COLO668 (cell line): ENCODE data around the gene ELMO1.

Source experiments
- DNase-seq: peaks from one replicate; lab custom pipeline; 2025; ENCODE audit not compliant: unreplicated experiment; lab: John Stamatoyannopoulos, UW

Gene ELMO1

GRCh38 chr7:37281368-37282092, 167.1 kb downstream of the ELMO1 start:
- DNase-seq, result no peak

- no peak for DNase-seq
Observed at GRCh38 chr7:37277513-37277912, 171.2 kb downstream of the ELMO1 start.

- no peak for DNase-seq
Observed at GRCh38 chr7:37275078-37275710, 173.5 kb downstream of the ELMO1 start.

GRCh38 chr7:37273891-37274290, 174.8 kb downstream of the ELMO1 start:
- no peak for DNase-seq

GRCh38 chr7:37269711-37270508, 178.8 kb downstream of the ELMO1 start:
- no peak for DNase-seq

GRCh38 chr7:37267251-37267650, 181.4 kb downstream of the ELMO1 start:
- DNase-seq, result no peak

GRCh38 chr7:37265876-37266275, 182.8 kb downstream of the ELMO1 start:
- no peak for DNase-seq

GRCh38 chr7:37265006-37265405, 183.7 kb downstream of the ELMO1 start:
- DNase-seq, result no peak

GRCh38 chr7:37262181-37262580, 186.5 kb downstream of the ELMO1 start:
- DNase-seq, result no peak

- DNase-seq, result no peak
Observed at GRCh38 chr7:37259319-37259821, 189.3 kb downstream of the ELMO1 start.

GRCh38 chr7:37256631-37257030, 192.0 kb downstream of the ELMO1 start:
- DNase-seq, result no peak

- DNase-seq, result no peak
Observed at GRCh38 chr7:37255327-37255944, 193.2 kb downstream of the ELMO1 start.

- DNase-seq, result no peak
Observed at GRCh38 chr7:37251222-37251621, 197.4 kb downstream of the ELMO1 start.

GRCh38 chr7:37249240-37249639, 199.4 kb downstream of the ELMO1 start:
- no peak for DNase-seq

- no peak for DNase-seq
Observed at GRCh38 chr7:37248396-37248861, 200.2 kb downstream of the ELMO1 start.

- DNase-seq, result no peak
Observed at GRCh38 chr7:37247861-37248260, 200.8 kb downstream of the ELMO1 start.

GRCh38 chr7:37245590-37245989, 203.1 kb downstream of the ELMO1 start:
- DNase-seq, result no peak

- no peak for DNase-seq
Observed at GRCh38 chr7:37236906-37237305, 211.8 kb downstream of the ELMO1 start.

GRCh38 chr7:37235813-37236212, 212.9 kb downstream of the ELMO1 start:
- no peak for DNase-seq

- no peak for DNase-seq
Observed at GRCh38 chr7:37234928-37235327, 213.7 kb downstream of the ELMO1 start.

GRCh38 chr7:37234334-37234733, 214.3 kb downstream of the ELMO1 start:
- DNase-seq, result no peak
